GM18861 (cell line): ENCODE data around the gene ZNF593OS.

ENCODE experiments used
- ATAC-seq: cut with Tn5 transposase; IDR thresholded peaks from one replicate; pipeline ENCODE4 v1.9.1; 2021; ENCODE audit not compliant: unreplicated experiment

ZNF593OS gene

DNA sequence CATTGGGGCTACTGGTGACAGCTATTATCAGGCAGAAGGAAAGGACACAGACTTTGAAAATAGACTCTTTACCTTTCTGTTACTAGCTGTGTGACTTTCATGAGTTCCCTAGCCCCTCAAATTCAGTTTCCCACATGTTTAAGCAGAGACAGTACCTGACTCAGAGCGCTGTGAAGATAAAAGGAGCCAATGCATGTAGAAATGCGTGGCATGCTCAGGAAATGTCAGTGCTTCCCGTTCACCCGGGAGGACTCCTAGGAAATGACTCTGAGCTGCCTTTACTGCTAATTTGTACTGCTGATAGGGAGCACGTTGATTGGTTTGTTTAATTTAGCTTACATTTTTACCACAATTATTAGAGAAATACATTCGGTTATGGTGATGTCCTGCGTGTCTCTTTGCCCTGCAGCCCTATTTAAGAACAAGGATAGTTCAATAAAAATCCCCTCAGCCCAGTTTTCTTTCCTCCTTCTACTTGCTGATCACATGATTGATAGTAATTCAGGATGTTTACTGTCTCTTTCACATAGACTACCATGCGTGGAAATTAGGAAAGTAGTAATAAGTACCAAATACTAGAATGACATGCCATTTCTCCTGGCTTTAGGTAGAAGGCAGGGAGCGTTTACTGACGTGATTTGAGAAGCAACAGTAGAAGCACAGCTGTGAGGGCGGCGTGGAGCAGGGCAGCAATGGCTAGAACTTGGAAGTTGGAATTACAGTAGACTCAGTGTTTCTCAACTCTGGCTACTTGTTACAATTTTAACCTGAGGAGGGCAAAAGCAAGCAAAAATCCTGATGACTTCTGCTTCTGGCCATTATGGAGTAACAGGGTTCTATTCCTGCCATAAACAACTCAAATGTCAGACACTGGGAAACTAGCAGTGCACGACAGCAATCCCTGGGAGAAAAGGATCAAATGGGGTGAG, 44.1 kb downstream of the ZNF593OS start:
- no peak for ATAC-seq

GRCh38 chr1:26126321-26127084, 45.1 kb downstream of the ZNF593OS start:
- ATAC-seq: peak; percentile 78

DNA sequence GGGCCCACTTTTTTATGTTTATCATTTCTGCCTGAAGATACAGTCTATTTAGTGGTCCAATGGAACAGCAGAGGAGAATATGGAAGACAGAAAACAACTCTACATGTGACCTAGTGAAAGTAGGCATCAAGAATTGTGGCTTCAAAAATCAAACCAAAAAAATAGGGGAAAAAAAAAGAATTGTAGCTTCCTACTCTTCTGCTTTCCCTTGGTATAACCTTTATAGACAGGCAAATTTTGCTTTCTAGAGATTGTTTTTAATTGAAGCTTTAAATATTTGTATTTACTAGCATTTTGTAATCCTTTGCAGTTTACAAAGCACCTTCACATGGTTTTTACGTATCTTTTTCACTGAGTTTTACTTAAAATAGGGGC, 45.7 kb downstream of the ZNF593OS start:
- ATAC-seq: no peak

DNA sequence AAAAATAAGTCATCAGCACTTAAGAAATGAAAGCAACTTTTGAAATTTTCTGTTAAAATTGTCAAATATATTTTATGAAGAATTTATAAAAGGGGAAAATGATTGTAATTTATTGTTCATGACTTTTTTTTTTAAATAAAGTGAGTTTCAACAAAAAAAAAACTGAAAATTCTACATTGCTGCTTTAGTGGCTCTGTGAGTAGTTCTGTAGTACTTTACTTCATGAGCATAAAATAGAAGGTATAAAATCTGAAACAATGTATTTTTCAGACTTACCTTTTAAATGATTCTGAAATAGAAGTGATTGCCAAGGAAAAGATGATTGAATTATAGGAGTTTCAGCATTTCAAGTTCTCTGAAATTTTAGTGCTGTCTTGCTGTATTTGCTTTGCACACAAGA, 46.2 kb downstream of the ZNF593OS start:
- no peak for ATAC-seq

GRCh38 chr1:26124418-26125331, 47.0 kb downstream of the ZNF593OS start:
- no peak for ATAC-seq

DNA sequence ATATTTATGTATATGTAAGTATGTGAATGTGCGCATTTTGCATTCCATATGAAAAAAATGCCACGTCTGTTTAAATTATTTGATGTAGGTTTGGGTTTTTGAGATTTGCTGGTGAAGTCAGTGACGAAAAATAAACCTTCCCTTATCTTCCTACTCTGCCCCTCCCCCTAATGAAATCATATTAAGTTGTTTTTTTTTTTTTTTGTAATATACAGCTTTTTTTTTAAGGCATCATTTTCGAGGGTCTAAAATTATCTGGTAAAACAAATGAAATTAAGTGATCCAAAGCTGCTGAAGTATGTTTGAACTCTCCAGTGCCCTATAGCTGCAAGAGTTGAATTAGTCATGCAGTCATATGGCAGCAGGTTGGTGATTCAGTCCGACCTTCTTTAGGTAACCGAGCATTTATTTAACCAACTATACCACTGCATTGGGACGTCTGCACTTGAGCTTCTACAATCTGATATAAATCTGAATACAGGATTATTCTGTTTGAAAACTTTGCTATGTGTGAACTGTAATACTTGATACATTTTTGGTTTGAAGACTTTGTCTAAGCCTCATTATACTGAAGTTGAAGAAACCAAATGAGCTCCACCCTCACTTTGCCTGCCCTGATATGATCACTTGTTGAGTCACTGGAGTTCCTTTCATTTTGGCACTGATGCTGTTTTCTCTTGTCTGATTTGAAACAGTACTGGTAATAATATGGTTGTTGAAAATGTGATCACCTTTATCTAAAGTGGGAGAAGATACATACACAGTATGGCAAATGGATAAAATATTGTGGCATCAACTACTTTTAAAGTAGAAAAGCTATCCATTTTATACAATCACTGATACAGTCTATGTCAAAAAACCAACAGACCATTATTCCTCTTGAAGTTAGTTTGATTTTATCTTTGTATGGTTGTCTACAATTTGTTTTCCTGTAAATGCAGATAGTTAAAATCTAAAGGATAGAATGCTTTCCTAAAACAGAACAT, 48.4 kb downstream of the ZNF593OS start:
- no peak for ATAC-seq

- no peak for ATAC-seq
These were observed 49.5 kb downstream of the ZNF593OS start for GRCh38 chr1:26121854-26122773.

- no peak for ATAC-seq
These were observed 51.6 kb downstream of the ZNF593OS start for GRCh38 chr1:26119892-26120608.
